ENCODE data around the gene DPF3. TPM values are rescaled to one million over a fixed set of nuclear protein-coding genes. Genes with fewer than 3 reads are reported as not detected.
A peak's percentile ranks its signal among the peaks of the same experiment; 100 is the strongest.

DPF3 gene
- total and polyA plus RNA-seq, 2 of the 13 experiments (the other 11 are each of a cell fraction or from before 2014, with no cell fraction given) = 0.09 to 0.60 TPM

- no peak for TF ChIP-seq FOXO4 (CRISPR knock-in tag; conservative IDR thresholded peaks at IDR 0.05)
- TF ChIP-seq ZNF432 (CRISPR knock-in tag; IDR thresholded peaks at IDR 0.05; ENCODE audit: borderline replicate concordance) = no peak
- TF ChIP-seq, protein P1, sequence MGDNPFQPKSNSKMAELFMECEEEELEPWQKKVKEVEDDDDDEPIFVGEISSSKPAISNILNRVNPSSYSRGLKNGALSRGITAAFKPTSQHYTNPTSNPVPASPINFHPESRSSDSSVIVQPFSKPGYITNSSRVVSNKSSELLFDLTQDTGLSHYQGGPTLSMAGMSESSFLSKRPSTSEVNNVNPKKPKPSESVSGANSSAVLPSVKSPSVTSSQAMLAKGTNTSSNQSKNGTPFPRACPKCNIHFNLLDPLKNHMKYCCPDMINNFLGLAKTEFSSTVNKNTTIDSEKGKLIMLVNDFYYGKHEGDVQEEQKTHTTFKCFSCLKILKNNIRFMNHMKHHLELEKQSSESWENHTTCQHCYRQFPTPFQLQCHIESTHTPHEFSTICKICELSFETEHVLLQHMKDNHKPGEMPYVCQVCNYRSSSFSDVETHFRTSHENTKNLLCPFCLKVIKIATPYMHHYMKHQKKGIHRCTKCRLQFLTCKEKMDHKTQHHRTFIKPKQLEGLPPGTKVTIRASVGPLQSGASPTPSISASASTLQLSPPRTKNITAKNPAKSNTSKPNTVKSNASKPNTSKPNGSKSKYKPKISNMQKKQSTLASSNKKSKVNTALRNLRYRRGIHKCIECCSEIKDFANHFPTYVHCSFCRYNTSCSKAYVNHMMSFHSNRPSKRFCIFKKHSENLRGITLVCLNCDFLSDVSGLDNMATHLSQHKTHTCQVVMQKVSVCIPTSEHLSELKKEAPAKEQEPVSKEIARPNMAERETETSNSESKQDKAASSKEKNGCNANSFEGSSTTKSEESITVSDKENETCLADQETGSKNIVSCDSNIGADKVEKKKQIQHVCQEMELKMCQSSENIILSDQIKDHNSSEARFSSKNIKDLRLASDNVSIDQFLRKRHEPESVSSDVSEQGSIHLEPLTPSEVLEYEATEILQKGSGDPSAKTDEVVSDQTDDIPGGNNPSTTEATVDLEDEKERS (CRISPR knock-in tag; IDR thresholded peaks at IDR 0.05) = no peak
- TF ChIP-seq, protein P2, sequence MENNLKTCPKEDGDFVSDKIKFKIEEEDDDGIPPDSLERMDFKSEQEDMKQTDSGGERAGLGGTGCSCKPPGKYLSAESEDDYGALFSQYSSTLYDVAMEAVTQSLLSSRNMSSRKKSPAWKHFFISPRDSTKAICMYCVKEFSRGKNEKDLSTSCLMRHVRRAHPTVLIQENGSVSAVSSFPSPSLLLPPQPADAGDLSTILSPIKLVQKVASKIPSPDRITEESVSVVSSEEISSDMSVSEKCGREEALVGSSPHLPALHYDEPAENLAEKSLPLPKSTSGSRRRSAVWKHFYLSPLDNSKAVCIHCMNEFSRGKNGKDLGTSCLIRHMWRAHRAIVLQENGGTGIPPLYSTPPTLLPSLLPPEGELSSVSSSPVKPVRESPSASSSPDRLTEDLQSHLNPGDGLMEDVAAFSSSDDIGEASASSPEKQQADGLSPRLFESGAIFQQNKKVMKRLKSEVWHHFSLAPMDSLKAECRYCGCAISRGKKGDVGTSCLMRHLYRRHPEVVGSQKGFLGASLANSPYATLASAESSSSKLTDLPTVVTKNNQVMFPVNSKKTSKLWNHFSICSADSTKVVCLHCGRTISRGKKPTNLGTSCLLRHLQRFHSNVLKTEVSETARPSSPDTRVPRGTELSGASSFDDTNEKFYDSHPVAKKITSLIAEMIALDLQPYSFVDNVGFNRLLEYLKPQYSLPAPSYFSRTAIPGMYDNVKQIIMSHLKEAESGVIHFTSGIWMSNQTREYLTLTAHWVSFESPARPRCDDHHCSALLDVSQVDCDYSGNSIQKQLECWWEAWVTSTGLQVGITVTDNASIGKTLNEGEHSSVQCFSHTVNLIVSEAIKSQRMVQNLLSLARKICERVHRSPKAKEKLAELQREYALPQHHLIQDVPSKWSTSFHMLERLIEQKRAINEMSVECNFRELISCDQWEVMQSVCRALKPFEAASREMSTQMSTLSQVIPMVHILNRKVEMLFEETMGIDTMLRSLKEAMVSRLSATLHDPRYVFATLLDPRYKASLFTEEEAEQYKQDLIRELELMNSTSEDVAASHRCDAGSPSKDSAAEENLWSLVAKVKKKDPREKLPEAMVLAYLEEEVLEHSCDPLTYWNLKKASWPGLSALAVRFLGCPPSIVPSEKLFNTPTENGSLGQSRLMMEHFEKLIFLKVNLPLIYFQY (CRISPR knock-in tag; IDR thresholded peaks at IDR 0.05; ENCODE audit: borderline replicate concordance) = no peak
- TF ChIP-seq KDM6A (CRISPR knock-in tag; IDR thresholded peaks at IDR 0.05; ENCODE audit: low read depth) = no peak
- 0 out of 2 replicates have a peak, but pooled peaks have one; percentile 16 for TF ChIP-seq SIN3A (IDR thresholded peaks at IDR 0.05; ENCODE audit: borderline replicate concordance, low read depth, low read length)
- no peak for TF ChIP-seq ZFP82 (CRISPR knock-in tag; IDR thresholded peaks at IDR 0.05; ENCODE audit: borderline replicate concordance)
- TF ChIP-seq ZNF652 (CRISPR knock-in tag; IDR thresholded peaks at IDR 0.05; ENCODE audit: borderline replicate concordance, low read depth) = no peak
- no peak for TF ChIP-seq DNMT1 (CRISPR knock-in tag; IDR thresholded peaks at IDR 0.05)
- no peak for TF ChIP-seq MYPOP (CRISPR knock-in tag; IDR thresholded peaks at IDR 0.05)
- TF ChIP-seq BORCS8-MEF2B (CRISPR knock-in tag; IDR thresholded peaks at IDR 0.05) = 0 out of 2 replicates have a peak, but pooled peaks have one; percentile 64
- no peak for TF ChIP-seq ISX (CRISPR knock-in tag; conservative IDR thresholded peaks at IDR 0.05)
- TF ChIP-seq, protein P3, sequence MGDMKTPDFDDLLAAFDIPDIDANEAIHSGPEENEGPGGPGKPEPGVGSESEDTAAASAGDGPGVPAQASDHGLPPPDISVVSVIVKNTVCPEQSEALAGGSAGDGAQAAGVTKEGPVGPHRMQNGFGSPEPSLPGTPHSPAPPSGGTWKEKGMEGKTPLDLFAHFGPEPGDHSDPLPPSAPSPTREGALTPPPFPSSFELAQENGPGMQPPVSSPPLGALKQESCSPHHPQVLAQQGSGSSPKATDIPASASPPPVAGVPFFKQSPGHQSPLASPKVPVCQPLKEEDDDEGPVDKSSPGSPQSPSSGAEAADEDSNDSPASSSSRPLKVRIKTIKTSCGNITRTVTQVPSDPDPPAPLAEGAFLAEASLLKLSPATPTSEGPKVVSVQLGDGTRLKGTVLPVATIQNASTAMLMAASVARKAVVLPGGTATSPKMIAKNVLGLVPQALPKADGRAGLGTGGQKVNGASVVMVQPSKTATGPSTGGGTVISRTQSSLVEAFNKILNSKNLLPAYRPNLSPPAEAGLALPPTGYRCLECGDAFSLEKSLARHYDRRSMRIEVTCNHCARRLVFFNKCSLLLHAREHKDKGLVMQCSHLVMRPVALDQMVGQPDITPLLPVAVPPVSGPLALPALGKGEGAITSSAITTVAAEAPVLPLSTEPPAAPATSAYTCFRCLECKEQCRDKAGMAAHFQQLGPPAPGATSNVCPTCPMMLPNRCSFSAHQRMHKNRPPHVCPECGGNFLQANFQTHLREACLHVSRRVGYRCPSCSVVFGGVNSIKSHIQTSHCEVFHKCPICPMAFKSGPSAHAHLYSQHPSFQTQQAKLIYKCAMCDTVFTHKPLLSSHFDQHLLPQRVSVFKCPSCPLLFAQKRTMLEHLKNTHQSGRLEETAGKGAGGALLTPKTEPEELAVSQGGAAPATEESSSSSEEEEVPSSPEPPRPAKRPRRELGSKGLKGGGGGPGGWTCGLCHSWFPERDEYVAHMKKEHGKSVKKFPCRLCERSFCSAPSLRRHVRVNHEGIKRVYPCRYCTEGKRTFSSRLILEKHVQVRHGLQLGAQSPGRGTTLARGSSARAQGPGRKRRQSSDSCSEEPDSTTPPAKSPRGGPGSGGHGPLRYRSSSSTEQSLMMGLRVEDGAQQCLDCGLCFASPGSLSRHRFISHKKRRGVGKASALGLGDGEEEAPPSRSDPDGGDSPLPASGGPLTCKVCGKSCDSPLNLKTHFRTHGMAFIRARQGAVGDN (CRISPR knock-in tag; IDR thresholded peaks at IDR 0.05) = peak; percentile 74
Measured at GRCh38 chr14:72925171-72925759, 31.4 kb upstream of the DPF3 start (continued).
